LNCaP clone FGC (cell line): ENCODE measurements around the gene BMP2K.

Source experiments
- DNase-seq: peaks from one replicate; pipeline ENCODE4 v3.0.0-alpha.2; 2011; ENCODE audit warnings: low read depth
- H3K4me3 ChIP-seq: 2 replicates; pipeline ENCODE4 v1.5.1; 2011; ENCODE audit warnings: mild to moderate bottlenecking, low read depth, low read length, control low read depth
- CTCF ChIP-seq: IDR thresholded peaks from 2 replicates; pipeline ENCODE4 v1.5.1; 2012; ENCODE audit warnings: mild to moderate bottlenecking; ENCODE audit not compliant: control insufficient read depth, insufficient read depth; ENCODE audit errors: extremely low read depth

BMP2K gene

DNA sequence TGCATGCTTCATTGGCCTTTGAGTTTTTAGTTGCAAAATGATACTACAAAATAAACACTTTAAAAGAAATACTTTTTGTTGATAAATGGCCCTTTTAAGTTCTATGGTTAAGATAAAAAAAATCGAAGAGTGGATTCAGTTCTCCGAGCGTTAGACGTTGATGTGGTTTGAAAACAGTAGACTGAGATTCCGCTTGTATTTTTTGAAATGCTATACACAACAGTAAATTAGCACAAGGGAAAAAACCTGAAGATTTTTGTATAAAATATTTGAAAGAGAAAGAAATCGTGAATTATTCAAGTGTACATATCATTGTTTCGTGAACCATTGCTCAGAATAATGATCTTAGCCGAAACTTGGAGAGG, 1.4 kb downstream of the BMP2K start:
- H3K4me3 ChIP-seq = no peak overlapping the region
- TF ChIP-seq CTCF = no peak
- DNase-seq = no peak

GRCh38 chr4:78778530-78778929, 2.4 kb downstream of the BMP2K start:
- TF ChIP-seq CTCF = no peak
- H3K4me3 ChIP-seq = no peak overlapping the region
- no peak for DNase-seq

- no peak overlapping the region for H3K4me3 ChIP-seq
- DNase-seq = no peak
- no peak for TF ChIP-seq CTCF
Observed at GRCh38 chr4:78779280-78779679, 3.1 kb downstream of the BMP2K start.

- TF ChIP-seq CTCF = no peak
- DNase-seq = no peak
- H3K4me3 ChIP-seq = no peak overlapping the region
Observed at GRCh38 chr4:78780093-78780492, 3.9 kb downstream of the BMP2K start.

GRCh38 chr4:78781139-78781538, 5.0 kb downstream of the BMP2K start:
- no peak for DNase-seq
- H3K4me3 ChIP-seq = no peak overlapping the region
- TF ChIP-seq CTCF = no peak

DNA sequence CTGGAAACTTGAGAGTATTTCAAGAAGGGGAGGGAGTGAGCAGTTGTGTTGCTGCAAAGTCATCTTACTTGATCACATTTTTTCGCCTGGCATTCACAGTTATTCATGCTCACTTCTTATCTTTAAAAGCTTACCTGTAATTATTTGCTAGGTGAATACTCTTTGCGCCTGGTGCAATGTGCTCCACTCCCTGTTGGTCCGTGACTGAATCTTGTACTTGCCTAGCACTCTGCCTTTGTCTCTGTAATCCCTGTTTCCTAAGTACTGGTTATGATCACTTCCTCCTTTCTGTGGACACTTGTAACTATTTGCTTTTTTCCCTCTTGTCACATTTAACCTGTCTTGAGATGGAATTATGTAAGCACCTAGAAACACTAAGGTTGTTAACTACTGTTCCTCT, 5.8 kb downstream of the BMP2K start:
- H3K4me3 ChIP-seq = no peak overlapping the region
- TF ChIP-seq CTCF = no peak
- DNase-seq = no peak

DNA sequence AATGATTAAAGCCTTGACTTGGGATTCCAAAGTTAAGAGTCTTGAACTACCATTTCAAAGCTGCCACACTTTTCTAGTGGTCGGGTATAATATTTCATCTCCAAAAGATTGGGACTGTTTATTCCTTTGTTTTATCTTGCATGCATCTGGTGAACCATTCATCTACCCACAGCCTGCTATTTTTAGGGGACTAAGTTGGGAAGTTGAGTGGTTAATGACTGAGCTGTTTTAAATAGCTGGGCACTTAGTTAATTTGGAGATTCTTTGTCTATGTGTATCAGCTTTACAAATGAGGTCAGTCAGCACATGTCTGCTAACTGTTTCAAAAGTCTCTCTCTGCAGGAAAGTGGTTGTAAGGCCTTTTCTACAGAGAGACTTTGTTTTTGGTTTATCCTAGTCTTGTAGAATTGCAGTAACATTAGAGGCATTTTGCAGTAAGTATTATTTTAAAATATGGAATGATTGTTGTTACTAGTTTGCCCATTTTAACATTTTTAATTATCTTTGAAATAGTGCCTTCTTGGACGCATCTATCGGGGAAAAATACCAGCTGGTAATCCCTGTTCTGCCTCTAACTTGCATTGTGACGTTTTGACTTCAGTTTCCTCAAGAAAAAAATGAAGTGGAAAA, 8.2 kb downstream of the BMP2K start:
- no peak for DNase-seq
- no peak overlapping the region for H3K4me3 ChIP-seq
- TF ChIP-seq CTCF = no peak
